ENCODE results near the gene TUBA3E. TPM values are rescaled to one million over a fixed set of nuclear protein-coding genes. Genes with fewer than 3 reads are reported as not detected.
"Not testable (repeated sequence)": the region's sequence is repeated elsewhere in the genome, so short reads cannot be mapped to it uniquely, and the experiment has no call there.

Gene TUBA3E
- total and polyA plus RNA-seq, 5 donors from 2014 or later = not detected

- no peaks in the 10 kb centered on the region for H3K9me3 ChIP-seq (ENCODE audit: control insufficient read depth in 2 of 2, low read length in 2 of 2)
- H3K4me3 ChIP-seq (ENCODE audit: low read depth, low read length) = no peak overlapping the region
- H3K27ac ChIP-seq (ENCODE audit: insufficient read depth, low read length, poor library complexity, severe bottlenecking) = no peak overlapping the region
- Mint-ChIP-seq H3K27ac (no peak overlapping the region), H3K4me3 (no peak overlapping the region), H3K36me3 (peaks cover 20% of the 10 kb centered on the region), H3K27me3 (no peaks in the 10 kb centered on the region), H3K4me1 (peaks cover 0 to 3% (median under 1%) of the 10 kb centered on the region in 4 donors), H3K9me3 (peaks cover 0 to 1% (median 0%) of the 10 kb centered on the region in 7 donors)
- H3K4me1 ChIP-seq (ENCODE audit: control insufficient read depth, insufficient read depth, low read length, poor library complexity, severe bottlenecking) = no peaks in the 10 kb centered on the region
- no peak for DNase-seq
- no peaks in the 10 kb centered on the region for H3K27me3 ChIP-seq (ENCODE audit: control insufficient read depth, insufficient read depth, low read length)
- ATAC-seq (ENCODE audit: low read depth in 2 of 2) = no peak
- peaks cover 62% of the 10 kb centered on the region for H3K36me3 ChIP-seq (ENCODE audit: control insufficient read depth, insufficient read depth, low read length)
Measured at GRCh38 chr2:130169896-130170295, 28.3 kb downstream of the TUBA3E start.

DNA sequence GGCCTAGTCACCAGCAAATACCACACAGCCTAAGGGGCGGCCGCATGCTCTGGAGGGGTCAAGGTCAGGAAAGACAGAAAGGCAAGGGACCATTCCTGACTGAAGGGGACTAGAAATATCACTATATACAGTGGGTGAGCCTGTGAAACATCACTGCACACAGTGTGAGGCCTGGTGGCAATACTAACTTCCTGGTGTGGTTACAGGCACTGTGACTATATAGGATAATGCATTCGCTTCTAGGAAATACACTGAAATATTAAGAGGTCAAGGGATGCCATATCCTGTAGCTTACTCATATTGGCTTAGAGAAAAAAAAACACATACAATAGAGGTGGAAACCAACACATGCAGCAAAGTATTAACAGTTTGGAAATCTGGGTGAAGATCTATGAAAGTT lies 29.1 kb downstream of the TUBA3E start:
- H3K36me3 Mint-ChIP-seq = peaks cover 26% of the 10 kb centered on the region
- not testable (repeated sequence) for H3K9me3 Mint-ChIP-seq; H3K27ac ChIP-seq (ENCODE audit: insufficient read depth, low read length, poor library complexity, severe bottlenecking); H3K4me3 Mint-ChIP-seq; H3K4me3 ChIP-seq (ENCODE audit: low read depth, low read length); H3K27me3 ChIP-seq (ENCODE audit: control insufficient read depth, insufficient read depth, low read length); H3K27me3 Mint-ChIP-seq; H3K4me1 Mint-ChIP-seq; H3K27ac Mint-ChIP-seq; H3K4me1 ChIP-seq (ENCODE audit: control insufficient read depth, insufficient read depth, low read length, poor library complexity, severe bottlenecking); H3K9me3 ChIP-seq (ENCODE audit: control insufficient read depth in 2 of 2, low read length in 2 of 2); DNase-seq
- peaks cover 64% of the 10 kb centered on the region for H3K36me3 ChIP-seq (ENCODE audit: control insufficient read depth, insufficient read depth, low read length)
- ATAC-seq (ENCODE audit: low read depth in 2 of 2) = peak in 1 of 2 donors; percentile 40

DNA sequence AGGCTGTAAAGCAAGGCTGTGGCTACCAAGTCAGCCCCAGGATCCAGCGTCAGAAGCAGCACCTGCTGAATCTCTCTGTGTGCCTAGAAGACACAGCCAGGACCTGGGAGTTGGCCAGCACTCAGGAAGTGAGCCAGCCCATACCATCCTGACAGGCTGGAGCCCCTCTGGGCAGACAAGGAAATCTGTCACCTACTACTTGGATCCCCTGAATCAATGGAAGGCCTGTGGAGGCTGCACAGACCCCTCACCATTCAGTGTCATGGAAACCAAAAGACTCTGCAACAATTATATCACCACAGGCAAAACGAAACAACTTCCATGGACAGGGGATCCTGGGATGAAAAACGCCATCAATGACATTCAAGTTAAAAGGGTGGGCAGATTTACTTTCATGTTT lies 31.6 kb downstream of the TUBA3E start:
- not testable (repeated sequence) for H3K27me3 ChIP-seq (ENCODE audit: control insufficient read depth, insufficient read depth, low read length); H3K9me3 ChIP-seq (ENCODE audit: control insufficient read depth in 2 of 2, low read length in 2 of 2); H3K27me3 Mint-ChIP-seq; H3K27ac ChIP-seq (ENCODE audit: insufficient read depth, low read length, poor library complexity, severe bottlenecking); H3K27ac Mint-ChIP-seq; H3K4me3 Mint-ChIP-seq; H3K9me3 Mint-ChIP-seq; DNase-seq; H3K4me1 Mint-ChIP-seq; ATAC-seq (ENCODE audit: low read depth in 2 of 2); H3K4me3 ChIP-seq (ENCODE audit: low read depth, low read length); H3K4me1 ChIP-seq (ENCODE audit: control insufficient read depth, insufficient read depth, low read length, poor library complexity, severe bottlenecking)
- peaks cover 29% of the 10 kb centered on the region for H3K36me3 Mint-ChIP-seq
- peaks cover 68% of the 10 kb centered on the region for H3K36me3 ChIP-seq (ENCODE audit: control insufficient read depth, insufficient read depth, low read length)

GRCh38 chr2:130165293-130166016 lies 32.8 kb downstream of the TUBA3E start:
- Histone ChIP-seq H3K9me3 (ENCODE audit: control insufficient read depth in 2 of 2, low read length in 2 of 2) (no peaks in the 10 kb centered on the region), H3K27ac (ENCODE audit: insufficient read depth, low read length, poor library complexity, severe bottlenecking) (no peak overlapping the region), H3K36me3 (ENCODE audit: control insufficient read depth, insufficient read depth, low read length) (peaks cover 62% of the 10 kb centered on the region), H3K4me1 (ENCODE audit: control insufficient read depth, insufficient read depth, low read length, poor library complexity, severe bottlenecking) (no peaks in the 10 kb centered on the region), H3K27me3 (ENCODE audit: control insufficient read depth, insufficient read depth, low read length) (no peaks in the 10 kb centered on the region), H3K4me3 (ENCODE audit: low read depth, low read length) (no peak overlapping the region)
- Mint-ChIP-seq H3K9me3 (no peaks in the 10 kb centered on the region), H3K27me3 (no peaks in the 10 kb centered on the region), H3K36me3 (peaks cover 29% of the 10 kb centered on the region), H3K4me3 (no peak overlapping the region), H3K27ac (no peak overlapping the region), H3K4me1 (peaks cover 0 to 3% (median under 1%) of the 10 kb centered on the region in 4 donors)
- ATAC-seq (ENCODE audit: low read depth in 2 of 2) (no peak), DNase-seq (no peak)

DNA sequence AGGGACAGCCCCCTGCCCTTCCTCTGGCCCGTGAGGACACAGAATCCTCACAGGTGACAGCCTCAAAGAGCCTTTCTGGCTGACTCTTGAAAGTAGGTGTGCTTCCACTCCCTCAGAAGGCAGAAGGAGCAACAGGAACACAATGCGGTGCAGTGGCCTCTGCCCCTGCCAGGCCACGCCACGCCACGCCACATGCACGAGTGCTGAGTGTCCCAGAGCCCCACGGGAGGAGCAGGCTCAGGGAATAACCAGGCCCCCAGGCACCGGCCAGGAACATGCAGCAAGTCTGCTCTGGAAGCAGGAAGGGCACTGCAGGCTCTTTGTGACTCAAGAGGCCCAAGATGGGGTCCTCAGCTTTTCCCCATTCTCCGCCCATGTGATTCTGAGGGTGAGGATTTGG lies 35.3 kb downstream of the TUBA3E start:
- Histone ChIP-seq H3K4me1 (ENCODE audit: control insufficient read depth, insufficient read depth, low read length, poor library complexity, severe bottlenecking) (no peaks in the 10 kb centered on the region), H3K27me3 (ENCODE audit: control insufficient read depth, insufficient read depth, low read length) (no peaks in the 10 kb centered on the region), H3K27ac (ENCODE audit: insufficient read depth, low read length, poor library complexity, severe bottlenecking) (no peak overlapping the region), H3K4me3 (ENCODE audit: low read depth, low read length) (no peak overlapping the region), H3K9me3 (ENCODE audit: control insufficient read depth in 2 of 2, low read length in 2 of 2) (no peaks in the 10 kb centered on the region), H3K36me3 (ENCODE audit: control insufficient read depth, insufficient read depth, low read length) (peaks cover 43% of the 10 kb centered on the region)
- Mint-ChIP-seq H3K4me3 (no peak overlapping the region), H3K4me1 (peaks cover 0 to 3% (median 0%) of the 10 kb centered on the region in 4 donors), H3K27ac (no peak overlapping the region), H3K27me3 (no peaks in the 10 kb centered on the region), H3K9me3 (no peaks in the 10 kb centered on the region), H3K36me3 (peaks cover 23% of the 10 kb centered on the region)
- ATAC-seq (ENCODE audit: low read depth in 2 of 2) (no peak), DNase-seq (no peak)

- not testable (repeated sequence) for H3K27ac Mint-ChIP-seq; H3K4me3 ChIP-seq (ENCODE audit: low read depth, low read length); H3K4me3 Mint-ChIP-seq; H3K27me3 ChIP-seq (ENCODE audit: control insufficient read depth, insufficient read depth, low read length); H3K27me3 Mint-ChIP-seq; DNase-seq; H3K9me3 ChIP-seq (ENCODE audit: control insufficient read depth in 2 of 2, low read length in 2 of 2); H3K27ac ChIP-seq (ENCODE audit: insufficient read depth, low read length, poor library complexity, severe bottlenecking); ATAC-seq (ENCODE audit: low read depth in 2 of 2); H3K4me1 ChIP-seq (ENCODE audit: control insufficient read depth, insufficient read depth, low read length, poor library complexity, severe bottlenecking); H3K9me3 Mint-ChIP-seq; H3K4me1 Mint-ChIP-seq
- peaks cover 39% of the 10 kb centered on the region for H3K36me3 ChIP-seq (ENCODE audit: control insufficient read depth, insufficient read depth, low read length)
- peaks cover 18% of the 10 kb centered on the region for H3K36me3 Mint-ChIP-seq
Measured at GRCh38 chr2:130162486-130162885, 35.8 kb downstream of the TUBA3E start.

DNA sequence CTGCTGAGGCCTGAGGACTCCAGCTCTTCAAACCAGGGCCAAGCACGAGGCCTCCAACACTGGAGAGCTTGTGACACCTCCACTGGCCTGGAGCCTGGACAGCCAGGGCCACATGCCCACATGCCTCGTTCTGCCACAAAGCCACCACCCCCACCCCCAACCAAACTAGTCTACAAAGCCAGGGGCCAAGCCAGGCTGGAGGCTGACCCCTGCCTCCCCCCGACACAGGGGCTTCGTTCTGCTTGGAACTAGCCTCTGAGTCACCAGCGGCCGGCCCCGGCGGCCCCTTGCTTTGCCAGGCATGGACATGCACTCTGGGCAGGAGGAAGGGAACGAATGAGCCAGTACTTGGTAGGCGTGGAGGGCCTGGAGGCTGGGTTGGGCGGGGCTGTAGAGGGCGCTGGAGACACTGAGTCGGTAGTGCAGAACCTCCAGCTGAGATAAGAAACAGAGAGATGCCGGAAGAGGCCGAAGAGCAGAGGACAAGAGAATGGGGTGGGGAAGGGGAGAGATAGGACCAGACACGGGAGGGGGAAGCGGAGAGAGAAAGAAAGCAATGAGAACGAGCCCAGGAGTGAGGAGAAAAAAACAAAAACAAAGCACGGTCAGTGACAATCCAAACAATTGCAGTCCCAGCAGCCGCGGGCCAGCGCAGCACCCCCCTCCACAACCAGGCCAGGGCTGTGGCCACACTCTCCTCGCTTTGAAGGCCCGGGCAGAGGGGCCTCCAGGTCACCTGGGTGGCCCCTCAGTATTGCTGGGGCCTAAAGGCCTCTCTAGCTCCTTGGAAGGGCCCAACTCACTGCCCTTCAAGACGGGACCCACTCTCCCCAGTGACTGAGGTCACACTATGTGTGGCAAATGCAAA lies 37.2 kb downstream of the TUBA3E start:
- not testable (repeated sequence) for H3K4me1 ChIP-seq (ENCODE audit: control insufficient read depth, insufficient read depth, low read length, poor library complexity, severe bottlenecking); H3K27ac Mint-ChIP-seq; H3K9me3 Mint-ChIP-seq; H3K4me1 Mint-ChIP-seq; H3K27me3 Mint-ChIP-seq; H3K27me3 ChIP-seq (ENCODE audit: control insufficient read depth, insufficient read depth, low read length); H3K27ac ChIP-seq (ENCODE audit: insufficient read depth, low read length, poor library complexity, severe bottlenecking); H3K9me3 ChIP-seq (ENCODE audit: control insufficient read depth in 2 of 2, low read length in 2 of 2); H3K4me3 ChIP-seq (ENCODE audit: low read depth, low read length); DNase-seq; H3K4me3 Mint-ChIP-seq; ATAC-seq (ENCODE audit: low read depth in 2 of 2)
- peaks cover 20% of the 10 kb centered on the region for H3K36me3 Mint-ChIP-seq
- H3K36me3 ChIP-seq (ENCODE audit: control insufficient read depth, insufficient read depth, low read length) = peaks cover 28% of the 10 kb centered on the region
